HG02610 (cell line): ENCODE measurements around the gene ACBD6.
"Not testable (repeated sequence)": the region's sequence is repeated elsewhere in the genome, so short reads cannot be mapped to it uniquely, and the experiment has no call there.

Experiments
- ATAC-seq: cut with Tn5 transposase; IDR thresholded peaks from one replicate; pipeline ENCODE4 v1.9.1; 2021; ENCODE audit warnings: mild to moderate bottlenecking, moderate library complexity; ENCODE audit not compliant: unreplicated experiment

Gene ACBD6, protein sequence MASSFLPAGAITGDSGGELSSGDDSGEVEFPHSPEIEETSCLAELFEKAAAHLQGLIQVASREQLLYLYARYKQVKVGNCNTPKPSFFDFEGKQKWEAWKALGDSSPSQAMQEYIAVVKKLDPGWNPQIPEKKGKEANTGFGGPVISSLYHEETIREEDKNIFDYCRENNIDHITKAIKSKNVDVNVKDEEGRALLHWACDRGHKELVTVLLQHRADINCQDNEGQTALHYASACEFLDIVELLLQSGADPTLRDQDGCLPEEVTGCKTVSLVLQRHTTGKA

DNA sequence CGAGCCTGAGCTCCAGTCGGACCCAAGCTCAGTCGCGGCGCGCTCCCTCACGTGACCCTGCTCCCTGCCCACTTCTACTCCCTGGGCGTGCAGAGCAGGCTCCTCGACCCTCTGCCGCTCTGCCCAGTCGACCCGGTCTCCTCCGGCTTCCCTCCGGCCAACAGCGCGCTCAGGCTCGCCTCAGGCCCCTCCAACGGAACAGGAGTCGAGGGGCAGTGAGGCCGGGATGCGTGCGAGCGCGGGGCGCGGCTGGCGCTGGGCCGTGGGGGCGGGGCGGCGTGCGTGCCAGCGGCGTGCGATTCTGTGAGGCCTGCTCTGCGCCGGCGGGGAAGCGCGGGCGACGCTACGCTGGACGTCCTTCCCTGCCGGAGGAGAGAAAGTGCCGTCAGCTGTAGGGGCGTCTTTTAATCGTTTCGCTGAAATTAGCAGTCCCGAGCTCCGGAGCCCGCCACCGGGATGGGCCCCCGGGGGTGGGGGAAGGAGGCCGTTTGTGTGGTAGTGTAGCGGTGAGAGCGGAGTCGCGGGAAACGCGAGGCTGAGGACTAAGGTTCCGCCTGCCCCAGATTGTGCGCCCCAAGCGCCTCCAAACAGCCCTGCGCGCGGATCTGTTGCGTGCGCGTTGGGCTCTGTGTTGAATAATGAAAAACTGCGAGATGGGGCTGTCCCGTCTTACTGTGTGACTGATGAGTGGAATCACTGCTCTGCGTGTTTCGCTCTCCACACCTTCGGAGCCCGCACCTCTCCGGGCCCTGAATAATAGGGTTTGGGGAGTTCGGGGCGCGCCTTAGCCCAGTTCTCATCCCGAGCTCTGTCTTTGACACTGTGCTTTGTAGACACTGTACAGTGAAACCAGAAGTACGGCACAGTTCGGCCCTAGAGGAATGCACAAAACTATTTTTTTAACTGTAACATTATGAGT, at the start of gene ACBD6:
Gene ACBD6 (minus strand): TSS at position 217 of the 919 bp plus-strand sequence. CDS start 311 bp downstream, outside the sequence.
- peak; percentile 83 for ATAC-seq

- no peak for ATAC-seq
Observed at GRCh38 chr1:180551997-180552396, 49.6 kb upstream of the ACBD6 start.

DNA sequence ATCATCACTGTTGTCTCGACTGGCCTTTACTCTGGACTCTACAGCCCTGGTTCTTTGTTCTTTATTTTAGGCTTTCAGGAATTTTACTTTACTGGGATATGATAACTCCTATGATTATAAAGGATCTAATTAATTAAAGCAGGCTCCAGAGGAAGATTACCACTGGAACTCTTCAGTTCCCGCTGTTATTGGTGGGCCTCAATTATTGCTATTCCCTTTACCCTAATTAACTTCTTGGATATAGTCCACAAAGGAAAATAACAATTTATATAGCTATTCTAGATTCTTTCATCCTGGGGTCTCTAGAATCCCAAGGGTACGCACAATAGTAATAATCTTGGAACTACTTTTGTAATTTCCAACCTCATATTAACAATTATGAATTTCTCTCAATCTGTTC, 47.9 kb upstream of the ACBD6 start:
- ATAC-seq = no peak

- ATAC-seq = not testable (repeated sequence)
Observed at GRCh38 chr1:180549770-180550169, 47.4 kb upstream of the ACBD6 start.

DNA sequence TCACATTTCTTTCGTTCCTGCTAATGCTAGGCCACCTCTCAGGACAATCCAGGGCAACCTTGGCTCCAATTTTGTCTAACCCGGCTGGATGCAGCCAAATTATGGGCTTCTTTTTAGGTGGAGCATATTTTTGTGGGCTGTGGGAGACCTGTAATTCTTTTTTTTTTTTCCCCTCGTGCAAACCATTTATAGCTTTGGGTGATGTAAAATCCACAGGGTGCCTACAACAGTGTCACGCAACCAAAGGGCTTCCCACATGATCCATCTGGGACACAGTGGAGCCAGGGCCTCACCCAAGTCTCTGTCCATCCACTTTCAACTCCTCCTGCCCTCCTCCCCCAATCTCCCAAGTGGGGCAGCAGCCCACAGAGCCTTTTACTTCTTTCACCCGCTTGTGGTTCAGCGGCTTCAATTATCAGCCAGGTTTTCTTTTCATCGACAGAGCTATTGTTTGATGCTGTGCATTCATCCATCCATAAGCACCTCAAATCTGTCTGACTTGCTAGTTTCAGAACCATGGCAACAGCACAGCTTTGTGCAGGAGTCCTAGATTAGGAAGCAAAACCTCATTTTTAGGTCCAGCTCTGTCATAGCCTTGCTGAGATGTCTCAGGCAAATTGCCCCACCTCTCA, 46.4 kb upstream of the ACBD6 start:
- no peak for ATAC-seq

GRCh38 chr1:180545991-180546390, 43.6 kb upstream of the ACBD6 start:
- no peak for ATAC-seq

DNA sequence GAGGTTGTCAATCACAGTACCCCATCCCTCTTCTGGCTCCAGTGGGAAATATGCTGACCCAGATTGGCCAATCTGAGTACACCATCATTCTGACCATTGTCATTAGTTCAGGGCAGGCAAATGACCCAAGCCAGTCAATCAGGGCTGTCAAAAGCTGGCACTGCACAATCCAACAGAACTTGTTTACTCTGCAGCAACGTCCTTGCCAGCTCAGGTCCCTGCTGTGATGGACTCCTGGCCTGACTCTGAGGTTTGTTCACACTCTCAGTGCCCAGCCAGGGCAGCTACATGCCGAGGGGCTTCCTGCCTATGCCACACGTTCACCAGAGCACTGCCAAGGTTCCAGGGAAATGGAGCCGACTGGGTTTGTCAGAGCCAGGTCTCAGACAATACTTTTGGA, 41.7 kb upstream of the ACBD6 start:
- no peak for ATAC-seq

DNA sequence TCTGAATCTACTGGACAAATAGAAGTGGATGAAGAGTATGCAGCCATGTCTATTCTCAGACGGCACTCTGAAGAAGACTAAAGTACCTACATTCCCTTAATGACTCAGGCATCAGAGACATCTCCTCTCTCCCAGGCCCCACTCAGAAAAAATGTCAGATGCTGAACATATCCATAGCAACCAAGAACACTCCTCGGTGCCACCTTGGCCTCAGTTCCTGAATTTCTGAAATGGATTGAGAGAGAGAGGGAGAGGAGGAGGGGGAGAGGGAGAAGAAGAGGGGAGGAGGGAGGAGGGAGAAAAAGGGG, 40.4 kb upstream of the ACBD6 start:
- ATAC-seq = no peak

GRCh38 chr1:180542113-180542837, 39.9 kb upstream of the ACBD6 start:
- ATAC-seq = no peak

DNA sequence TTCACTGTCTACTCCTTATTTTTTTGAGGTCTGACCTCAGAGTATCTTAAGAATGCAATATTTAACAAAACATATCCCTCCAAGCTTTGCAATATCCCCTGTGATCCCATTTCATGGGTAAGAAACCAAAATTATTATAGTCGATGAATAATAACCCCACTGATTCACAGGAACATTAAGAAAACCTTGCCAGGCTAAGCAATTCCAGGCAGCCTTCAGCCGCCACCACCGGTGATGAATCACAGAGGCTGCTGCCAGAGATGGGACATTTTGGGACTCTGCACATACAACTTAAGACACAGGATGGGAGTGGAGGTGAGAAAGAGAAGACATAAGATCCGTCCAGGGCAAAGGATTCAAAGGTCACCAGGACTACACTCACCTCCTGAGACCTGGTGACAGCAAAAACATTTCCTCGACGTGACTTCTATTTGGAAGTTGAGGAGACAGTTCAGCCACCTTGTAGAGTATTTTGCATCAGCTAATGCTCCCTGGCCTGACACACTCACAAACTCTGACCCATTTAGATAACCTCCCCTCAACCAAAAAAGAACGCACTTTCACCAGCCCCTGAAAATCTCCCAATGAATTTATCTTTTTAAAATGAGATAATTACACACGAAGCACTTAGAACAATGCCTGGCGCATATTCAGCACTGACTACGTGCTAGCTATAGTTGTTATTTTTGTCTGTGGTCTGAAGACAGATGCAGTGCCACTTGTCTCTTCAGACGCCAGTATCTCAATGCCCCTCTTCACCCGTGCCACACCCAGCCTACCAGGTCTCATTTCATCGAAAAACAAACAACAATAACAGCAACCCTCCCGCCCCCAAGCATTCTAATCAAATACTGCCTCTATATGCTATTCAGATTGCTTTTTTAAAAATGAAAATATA, 38.6 kb upstream of the ACBD6 start:
- ATAC-seq = no peak

GRCh38 chr1:180539136-180539535, 36.8 kb upstream of the ACBD6 start:
- ATAC-seq = no peak

GRCh38 chr1:180536821-180537372, 34.5 kb upstream of the ACBD6 start:
- no peak for ATAC-seq

DNA sequence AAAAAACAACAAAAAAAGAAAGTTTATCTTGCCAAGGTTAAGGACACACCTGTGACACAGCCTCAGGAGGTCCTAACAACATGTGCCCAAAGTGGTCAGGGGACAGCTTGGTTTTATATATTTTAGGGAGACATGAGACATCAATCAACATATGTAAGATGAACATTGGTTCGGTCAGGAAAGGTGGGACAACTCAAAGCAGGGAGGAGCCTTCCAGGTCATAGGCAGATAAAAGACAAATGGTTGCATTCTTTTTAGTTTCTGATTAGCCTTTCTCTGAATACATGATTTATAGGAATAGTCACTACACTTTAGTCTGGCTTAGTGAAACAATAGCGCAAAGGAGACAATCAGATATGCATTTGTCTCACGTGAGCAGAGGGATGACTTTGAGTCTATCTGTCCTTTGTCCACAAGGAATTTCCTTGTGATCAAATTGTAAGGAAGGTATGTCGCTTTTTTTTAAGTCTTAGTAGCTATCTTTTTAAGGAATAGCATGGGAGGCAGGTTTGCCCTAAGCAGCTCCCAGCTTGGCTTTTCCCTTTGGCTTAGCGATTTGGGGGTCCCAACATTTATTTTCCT, 33.1 kb upstream of the ACBD6 start:
- ATAC-seq = no peak

DNA sequence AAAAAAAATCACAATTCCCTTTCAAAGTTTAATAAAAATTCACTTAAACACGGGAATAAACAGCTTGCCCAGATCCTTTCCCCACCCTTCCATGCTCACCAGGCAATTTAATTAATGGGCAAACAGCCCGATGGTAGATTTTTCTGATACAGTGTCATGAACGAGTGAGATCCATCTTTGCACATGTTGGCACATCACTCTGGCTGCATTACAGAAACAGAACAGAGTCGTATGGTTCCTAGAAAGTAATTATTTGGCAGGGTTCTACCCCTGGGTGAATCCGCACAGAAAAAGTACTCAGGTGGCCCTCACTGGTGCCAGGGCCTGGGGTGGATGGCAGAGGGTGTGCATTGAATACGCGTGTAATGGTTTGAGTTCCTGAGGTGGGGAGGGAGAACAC, 31.8 kb upstream of the ACBD6 start:
- ATAC-seq = no peak

- ATAC-seq = no peak
Observed at GRCh38 chr1:180533266-180533987, 31.1 kb upstream of the ACBD6 start.

DNA sequence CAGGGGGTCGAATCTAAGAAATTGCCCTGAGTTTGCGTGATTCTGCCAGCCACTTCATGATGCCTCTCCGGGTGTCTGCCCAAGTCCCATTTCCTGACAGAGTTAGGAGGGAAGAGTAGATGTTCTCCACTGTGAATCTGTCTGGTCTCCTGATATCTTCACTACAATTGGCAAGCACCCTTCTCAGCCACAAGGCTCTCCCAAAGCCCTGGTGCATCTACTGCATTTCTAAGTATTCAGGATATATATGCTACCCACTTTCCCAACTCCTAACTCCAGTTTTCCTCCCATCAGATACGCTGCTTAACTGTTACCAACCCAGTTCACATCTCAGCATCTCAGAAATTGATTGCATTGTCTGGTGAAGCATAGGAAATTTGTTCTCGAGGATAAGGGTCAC, 30.5 kb upstream of the ACBD6 start:
- ATAC-seq = no peak

DNA sequence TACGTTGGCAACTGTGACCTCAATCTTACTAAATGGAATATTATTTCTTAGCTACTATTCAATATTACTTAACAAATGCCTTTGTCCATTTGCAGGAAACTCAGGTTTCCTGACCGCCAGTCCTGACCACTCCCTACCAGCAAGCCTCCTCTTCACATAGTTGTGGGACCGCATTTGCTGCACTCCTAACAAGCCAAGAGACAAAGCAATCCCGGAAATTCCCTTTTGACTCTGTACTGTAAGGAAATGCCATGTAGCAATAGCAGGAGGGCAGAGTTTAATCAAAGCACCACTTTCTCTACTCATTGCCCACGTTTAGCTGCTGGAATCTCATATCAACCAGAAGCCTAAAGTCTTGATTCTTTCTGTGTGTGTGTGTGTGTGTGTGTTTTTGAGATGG, 28.1 kb upstream of the ACBD6 start:
- ATAC-seq = no peak

- ATAC-seq = no peak
Observed at GRCh38 chr1:180528868-180529470, 26.6 kb upstream of the ACBD6 start.
